Hepatocyte (in vitro differentiated cells): ENCODE data around the gene PLEKHG4.

Experiments
- EZH2 ChIP-seq: fragments of 200-600 bp; sonication (generic); IDR thresholded peaks from 2 replicates; pipeline ENCODE4 v1.6.1; 2016; ENCODE audit warnings: antibody characterized with exemption, mild to moderate bottlenecking, borderline replicate concordance
- TF ChIP-seq, protein P1 (sequence below): fragments of 200-600 bp; sonication (generic); IDR thresholded peaks from 2 replicates; pipeline ENCODE4 v1.5.1; 2016; ENCODE audit warnings: antibody characterized with exemption, mild to moderate bottlenecking; ENCODE audit not compliant: poor library complexity

DNA sequence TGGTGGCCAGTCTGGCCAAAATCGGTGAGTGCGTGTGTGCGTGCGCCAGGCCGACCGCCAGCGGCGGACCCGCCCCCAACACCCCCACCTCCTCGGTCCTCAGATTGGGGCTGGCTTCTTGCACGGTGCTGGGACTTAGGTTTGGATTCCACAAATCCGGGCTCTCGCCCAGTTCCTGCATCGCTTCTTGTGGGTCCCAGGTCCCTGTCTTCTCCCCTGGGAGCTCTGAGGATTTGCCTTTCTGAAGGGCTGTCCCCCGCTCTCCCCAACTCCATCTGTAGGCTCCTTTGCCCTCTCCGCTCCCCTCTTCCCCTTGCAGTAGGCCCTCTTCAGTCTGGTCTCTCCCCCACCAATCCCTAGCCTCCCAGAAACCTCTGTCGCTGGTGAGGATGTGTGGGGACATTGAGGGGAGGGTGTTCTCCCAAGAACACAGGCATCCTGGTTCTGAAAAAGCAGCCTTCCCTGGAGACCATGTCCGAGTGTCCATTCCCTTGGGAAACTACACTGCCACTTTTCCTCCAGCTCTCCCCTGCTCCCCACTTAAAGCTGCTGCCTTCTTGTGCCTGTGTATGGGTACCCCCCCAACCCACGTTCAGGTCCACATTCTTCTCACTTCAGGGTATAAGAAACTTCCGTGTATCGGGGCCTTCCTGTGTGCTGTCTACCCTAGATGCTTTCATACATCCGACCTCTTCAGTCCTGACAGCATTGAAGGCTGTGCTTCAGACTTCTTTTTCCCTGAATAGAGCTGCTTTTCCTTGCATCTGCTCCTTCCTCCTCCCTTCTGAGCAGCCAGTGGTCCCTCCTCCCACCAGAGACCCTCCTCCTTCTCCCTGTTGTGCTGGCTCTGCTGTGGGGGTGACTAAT is 29.9 kb upstream of the PLEKHG4 start:
- TF ChIP-seq, protein P1, sequence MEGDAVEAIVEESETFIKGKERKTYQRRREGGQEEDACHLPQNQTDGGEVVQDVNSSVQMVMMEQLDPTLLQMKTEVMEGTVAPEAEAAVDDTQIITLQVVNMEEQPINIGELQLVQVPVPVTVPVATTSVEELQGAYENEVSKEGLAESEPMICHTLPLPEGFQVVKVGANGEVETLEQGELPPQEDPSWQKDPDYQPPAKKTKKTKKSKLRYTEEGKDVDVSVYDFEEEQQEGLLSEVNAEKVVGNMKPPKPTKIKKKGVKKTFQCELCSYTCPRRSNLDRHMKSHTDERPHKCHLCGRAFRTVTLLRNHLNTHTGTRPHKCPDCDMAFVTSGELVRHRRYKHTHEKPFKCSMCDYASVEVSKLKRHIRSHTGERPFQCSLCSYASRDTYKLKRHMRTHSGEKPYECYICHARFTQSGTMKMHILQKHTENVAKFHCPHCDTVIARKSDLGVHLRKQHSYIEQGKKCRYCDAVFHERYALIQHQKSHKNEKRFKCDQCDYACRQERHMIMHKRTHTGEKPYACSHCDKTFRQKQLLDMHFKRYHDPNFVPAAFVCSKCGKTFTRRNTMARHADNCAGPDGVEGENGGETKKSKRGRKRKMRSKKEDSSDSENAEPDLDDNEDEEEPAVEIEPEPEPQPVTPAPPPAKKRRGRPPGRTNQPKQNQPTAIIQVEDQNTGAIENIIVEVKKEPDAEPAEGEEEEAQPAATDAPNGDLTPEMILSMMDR = no peak
- TF ChIP-seq EZH2 = no peak
